A673 (cell line): ENCODE results near the gene CTAGE1. TPM values are rescaled to one million over a fixed set of nuclear protein-coding genes. Genes with fewer than 3 reads are reported as not detected.

Experiments
- BruUV-seq: library from RNA; stranded (reverse); fragments of 400-500 nt; replicated peaks from 2 replicates; lab custom pipeline; 2021; lab: Mats Ljungman, UMichigan
- CTCF ChIA-PET: fragments of 300-600 bp; sonication (Branson Sonifier 250); formaldehyde crosslinking; loops from one replicate; lab custom pipeline; 2022; ENCODE audit warnings: antibody characterized with exemption; lab: Charles Lee
- POLR2A ChIA-PET: fragments of 300-600 bp; sonication (Branson Sonifier 250); formaldehyde crosslinking; loops from one replicate; lab custom pipeline; 2022; ENCODE audit warnings: antibody characterized with exemption; ENCODE audit not compliant: low non-redundant PET; lab: Charles Lee
- DNase-seq: peaks from one replicate; pipeline ENCODE4 v3.0.0-alpha.2; 2015; ENCODE audit warnings: low spot score
- H3K27ac ChIP-seq: fragments of 200-600 bp; sonication (generic); 2 replicates; pipeline ENCODE4 v1.5.1; 2016; ENCODE audit warnings: mixed run types, low read depth, mild to moderate bottlenecking, mixed read lengths, antibody characterized with exemption, low read length; ENCODE audit not compliant: poor library complexity, severe bottlenecking
- H3K27me3 ChIP-seq: fragments of 200-600 bp; sonication (generic); replicated peaks from 2 replicates; pipeline ENCODE4 v1.6.1; 2017; ENCODE audit warnings: mixed run types, low read depth, mild to moderate bottlenecking, mixed read lengths, antibody characterized with exemption, low read length; ENCODE audit not compliant: insufficient read depth, poor library complexity
- H3K36me3 ChIP-seq: fragments of 200-600 bp; sonication (generic); 2 replicates; pipeline ENCODE4 v1.6.1; 2016; ENCODE audit warnings: mixed run types, mild to moderate bottlenecking, mixed read lengths, antibody characterized with exemption, low read length; ENCODE audit not compliant: insufficient read depth, poor library complexity, severe bottlenecking
- H3K4me1 ChIP-seq: fragments of 200-600 bp; sonication (generic); 2 replicates; pipeline ENCODE4 v1.6.1; 2017; ENCODE audit warnings: mixed run types, mild to moderate bottlenecking, mixed read lengths, antibody characterized with exemption, low read length; ENCODE audit not compliant: insufficient read depth, poor library complexity, severe bottlenecking
- H3K4me3 ChIP-seq: fragments of 200-600 bp; sonication (generic); 2 replicates; pipeline ENCODE4 v1.5.1; 2016; ENCODE audit warnings: low read depth, mixed run types, mild to moderate bottlenecking, mixed read lengths, low read length; ENCODE audit not compliant: poor library complexity, severe bottlenecking
- H3K9me3 ChIP-seq: fragments of 200-600 bp; sonication (generic); 2 replicates; pipeline ENCODE4 v1.6.1; 2016; ENCODE audit warnings: mixed run types, low read depth, mild to moderate bottlenecking, mixed read lengths, antibody characterized with exemption, low read length; ENCODE audit not compliant: poor library complexity, severe bottlenecking
- CTCF ChIP-seq: fragments of 300-800, 200-600 bp; sonication (generic); conservative IDR thresholded peaks from 2 replicates; pipeline ENCODE4 v1.5.1; 2017; ENCODE audit warnings: low read depth, mild to moderate bottlenecking, antibody characterized with exemption, low read length, moderate library complexity, mixed read lengths
- EZH2 ChIP-seq: fragments of 200-600 bp; sonication (generic); IDR thresholded peaks from 2 replicates; pipeline ENCODE4 v1.6.1; 2017; ENCODE audit warnings: borderline replicate concordance, low read depth, mild to moderate bottlenecking, mixed read lengths, antibody characterized with exemption, low read length; ENCODE audit not compliant: poor library complexity, severe bottlenecking
- intact Hi-C: fragments of 100-400 bp; cut with micrococcal nuclease; formaldehyde crosslinking; loops from one replicate; pipeline ENCODE4 v1.10.0; 2022; ENCODE audit not compliant: unreplicated experiment
- total RNA-seq: library from RNA; stranded (reverse); gene quantifications from 2 replicates; pipeline ENCODE4 v1.2.3, GENCODE V29; 2021

The CTAGE1 gene
- total RNA-seq, 1 experiment from 2014 or later = not detected

- CTCF ChIA-PET = no interaction called here
- H3K4me3 ChIP-seq = no peak overlapping the region
- BruUV-seq = no TSS peak
- peaks cover 55% of the 10 kb centered on the region for H3K27me3 ChIP-seq
- no peaks in the 10 kb centered on the region for H3K4me1 ChIP-seq
- intact Hi-C loops = no loop called here
- no peak for DNase-seq
- POLR2A ChIA-PET = no interaction called here
- no peaks in the 10 kb centered on the region for H3K9me3 ChIP-seq
- TF ChIP-seq CTCF = no peak
- no peak for TF ChIP-seq EZH2
- H3K36me3 ChIP-seq = no peaks in the 10 kb centered on the region
- no peak overlapping the region for H3K27ac ChIP-seq
Observed at GRCh38 chr18:22457524-22457923, 39.8 kb upstream of the CTAGE1 start.

- Histone ChIP-seq H3K4me1 (no peaks in the 10 kb centered on the region), H3K9me3 (no peaks in the 10 kb centered on the region), H3K27me3 (peaks cover 55% of the 10 kb centered on the region), H3K4me3 (no peak overlapping the region), H3K36me3 (no peaks in the 10 kb centered on the region), H3K27ac (no peak overlapping the region)
- POLR2A ChIA-PET = no interaction called here
- CTCF ChIA-PET = no interaction called here
- DNase-seq = no peak
- no TSS peak for BruUV-seq
- intact Hi-C loops = no loop called here
- no peak for TF ChIP-seq CTCF
- no peak for TF ChIP-seq EZH2
Observed at GRCh38 chr18:22456547-22456946, 38.8 kb upstream of the CTAGE1 start.

GRCh38 chr18:22456116-22456480 lies 38.4 kb upstream of the CTAGE1 start:
- BruUV-seq = no TSS peak
- intact Hi-C loops = no loop called here
- CTCF ChIA-PET = no interaction called here
- H3K36me3 ChIP-seq = no peaks in the 10 kb centered on the region
- POLR2A ChIA-PET = no interaction called here
- H3K9me3 ChIP-seq = no peaks in the 10 kb centered on the region
- peaks cover 52% of the 10 kb centered on the region for H3K27me3 ChIP-seq
- no peak for DNase-seq
- H3K4me1 ChIP-seq = no peaks in the 10 kb centered on the region
- H3K4me3 ChIP-seq = no peak overlapping the region
- TF ChIP-seq CTCF = no peak
- H3K27ac ChIP-seq = no peak overlapping the region
